BLaER1 (cell line): ENCODE data around the gene SHD.
"Not testable (repeated sequence)": the region's sequence is repeated elsewhere in the genome, so short reads cannot be mapped to it uniquely, and the experiment has no call there.

Source experiments
- H3K27ac ChIP-seq: shearing (Covaris generic); formaldehyde crosslinking; 2 replicates; pipeline ENCODE4 v1.8.1; 2022
- H3K27me3 ChIP-seq: shearing (Covaris generic); formaldehyde crosslinking; 2 replicates; pipeline ENCODE4 v1.8.1; 2022
- H3K36me3 ChIP-seq: shearing (Covaris generic); formaldehyde crosslinking; 2 replicates; pipeline ENCODE4 v1.8.1; 2022
- H3K4me1 ChIP-seq: shearing (Covaris generic); formaldehyde crosslinking; 2 replicates; pipeline ENCODE4 v1.8.1; 2022
- H3K4me2 ChIP-seq: shearing (Covaris generic); formaldehyde crosslinking; 2 replicates; pipeline ENCODE4 v1.8.1; 2022
- H3K4me3 ChIP-seq: shearing (Covaris generic); formaldehyde crosslinking; 2 replicates; pipeline ENCODE4 v1.8.1; 2022
- H3K9ac ChIP-seq: shearing (Covaris generic); formaldehyde crosslinking; 2 replicates; pipeline ENCODE4 v1.8.1; 2022
- H3K9me3 ChIP-seq: shearing (Covaris generic); formaldehyde crosslinking; 2 replicates; pipeline ENCODE4 v1.8.1; 2022
- H4K20me1 ChIP-seq: shearing (Covaris generic); formaldehyde crosslinking; 2 replicates; pipeline ENCODE4 v1.8.1; 2022
- Cebpa-rat ChIP-seq: shearing (Covaris generic); IDR thresholded peaks from 2 replicates; pipeline ENCODE4 v1.8.1; 2022

Gene SHD

GRCh38 chr19:4284176-4284958 lies 5.3 kb downstream of the SHD start:
- Histone ChIP-seq H3K27ac (no peak overlapping the region), H3K4me3 (no peak overlapping the region), H3K27me3 (peaks cover 38% of the 10 kb centered on the region), H3K36me3 (no peaks in the 10 kb centered on the region), H3K9me3 (no peaks in the 10 kb centered on the region), H3K9ac (no peak overlapping the region), H3K4me2 (no peak overlapping the region), H4K20me1 (peaks cover 7% of the 10 kb centered on the region; the same call in 1 of the 2 replicates), H3K4me1 (peaks cover 7% of the 10 kb centered on the region)
- TF ChIP-seq Cebpa-rat = no peak

GRCh38 chr19:4284974-4285373 lies 5.9 kb downstream of the SHD start:
- Histone ChIP-seq H3K27me3 (peaks cover 32% of the 10 kb centered on the region), H3K9ac (no peak overlapping the region), H3K4me3 (no peak overlapping the region), H3K4me1 (peaks cover 1% of the 10 kb centered on the region), H3K27ac (no peak overlapping the region), H4K20me1 (peaks cover 1% of the 10 kb centered on the region; the same call in 1 of the 2 replicates), H3K4me2 (no peak overlapping the region), H3K36me3 (no peaks in the 10 kb centered on the region), H3K9me3 (no peaks in the 10 kb centered on the region)
- TF ChIP-seq Cebpa-rat = no peak

GRCh38 chr19:4286141-4286540 lies 7.1 kb downstream of the SHD start:
- H3K9me3 ChIP-seq, H3K9ac ChIP-seq, H4K20me1 ChIP-seq, H3K4me1 ChIP-seq, H3K4me3 ChIP-seq, H3K4me2 ChIP-seq, H3K36me3 ChIP-seq, H3K27ac ChIP-seq: not testable (repeated sequence)
- peaks cover 20% of the 10 kb centered on the region for H3K27me3 ChIP-seq

GRCh38 chr19:4288091-4288777 lies 9.2 kb downstream of the SHD start:
- no peak overlapping the region for H3K27ac ChIP-seq
- no peak overlapping the region for H3K9ac ChIP-seq
- no peak for TF ChIP-seq Cebpa-rat
- H3K9me3 ChIP-seq = no peaks in the 10 kb centered on the region
- no peaks in the 10 kb centered on the region for H4K20me1 ChIP-seq
- H3K36me3 ChIP-seq = no peaks in the 10 kb centered on the region
- H3K27me3 ChIP-seq = no peaks in the 10 kb centered on the region
- H3K4me3 ChIP-seq = no peak overlapping the region
- H3K4me1 ChIP-seq = no peaks in the 10 kb centered on the region
- H3K4me2 ChIP-seq = no peak overlapping the region

- Histone ChIP-seq H3K27me3 (no peaks in the 10 kb centered on the region), H3K4me2 (no peak overlapping the region), H3K9ac (peak overlapping the region; percentile 29; the same call in 1 of the 2 replicates), H3K4me3 (no peak overlapping the region), H3K9me3 (no peaks in the 10 kb centered on the region), H3K27ac (no peak overlapping the region), H4K20me1 (no peaks in the 10 kb centered on the region), H3K36me3 (no peaks in the 10 kb centered on the region), H3K4me1 (peaks cover 11% of the 10 kb centered on the region)
- no peak for TF ChIP-seq Cebpa-rat
Observed at GRCh38 chr19:4291184-4291732, 12.2 kb downstream of the SHD start.

GRCh38 chr19:4292515-4292914 lies 13.4 kb downstream of the SHD start:
- no peak for TF ChIP-seq Cebpa-rat
- Histone ChIP-seq H3K36me3 (no peaks in the 10 kb centered on the region), H3K4me2 (no peak overlapping the region), H3K4me1 (peaks cover 23% of the 10 kb centered on the region), H3K9me3 (no peaks in the 10 kb centered on the region), H3K27me3 (no peaks in the 10 kb centered on the region), H3K27ac (no peak overlapping the region), H4K20me1 (no peaks in the 10 kb centered on the region), H3K4me3 (no peak overlapping the region), H3K9ac (no peak overlapping the region)

GRCh38 chr19:4294389-4294788 lies 15.3 kb downstream of the SHD start:
- Histone ChIP-seq H3K4me1 (peaks cover 40% of the 10 kb centered on the region), H3K27ac (no peak overlapping the region), H3K4me2 (no peak overlapping the region), H3K9ac (no peak overlapping the region), H3K36me3 (no peaks in the 10 kb centered on the region), H3K4me3 (no peak overlapping the region), H3K9me3 (no peaks in the 10 kb centered on the region), H4K20me1 (no peaks in the 10 kb centered on the region), H3K27me3 (no peaks in the 10 kb centered on the region)
- no peak for TF ChIP-seq Cebpa-rat

- Histone ChIP-seq H3K27me3 (no peaks in the 10 kb centered on the region), H3K27ac (no peak overlapping the region; the same call in 1 of the 2 replicates), H3K9me3 (no peaks in the 10 kb centered on the region), H3K36me3 (no peaks in the 10 kb centered on the region), H4K20me1 (no peaks in the 10 kb centered on the region), H3K9ac (no peak overlapping the region), H3K4me3 (no peak overlapping the region), H3K4me1 (peaks cover 41% of the 10 kb centered on the region), H3K4me2 (peak overlapping the region; percentile 77)
- TF ChIP-seq Cebpa-rat = no peak
Observed at GRCh38 chr19:4295972-4296771, 17.1 kb downstream of the SHD start.

- no peak overlapping the region for H3K4me3 ChIP-seq
- H3K4me2 ChIP-seq = peak overlapping the region; percentile 77
- H3K4me1 ChIP-seq = peaks cover 61% of the 10 kb centered on the region
- H3K36me3 ChIP-seq = no peaks in the 10 kb centered on the region
- peak overlapping the region; percentile 68 for H3K27ac ChIP-seq
- H3K9ac ChIP-seq = 0 out of 2 replicates have a peak overlapping the region, but pooled peaks have one; percentile 21
- no peaks in the 10 kb centered on the region for H3K27me3 ChIP-seq
- TF ChIP-seq Cebpa-rat = no peak
- H4K20me1 ChIP-seq = no peaks in the 10 kb centered on the region
- no peaks in the 10 kb centered on the region for H3K9me3 ChIP-seq
Observed at GRCh38 chr19:4297901-4298809, 19.1 kb downstream of the SHD start.
